ENCODE measurements around the gene PCSK5.

PCSK5 gene

DNA sequence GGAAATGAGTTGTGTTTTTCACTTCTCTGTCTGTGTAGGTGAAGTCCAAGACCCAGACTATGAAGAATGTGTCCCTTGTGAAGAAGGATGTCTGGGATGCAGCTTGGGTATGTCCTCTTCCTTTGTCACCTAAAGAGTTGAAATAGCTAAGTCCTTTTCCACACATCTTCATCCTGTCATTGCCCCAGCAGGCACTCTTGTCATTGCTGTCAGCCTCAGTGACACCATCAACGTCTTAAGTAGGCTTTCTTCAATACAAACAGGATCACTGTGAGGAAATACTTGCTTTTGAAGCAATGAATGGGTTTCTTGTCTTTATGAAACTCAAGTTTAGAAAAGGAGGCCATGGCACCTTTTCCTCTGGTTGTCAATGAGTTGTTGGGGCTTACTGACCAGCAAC is 350.1 kb downstream of the PCSK5 start:
- TF ChIP-seq ZNF274 (IDR thresholded peaks at IDR 0.05; ENCODE audit: low read depth, low read length) = no peak
- H3K4me3 ChIP-seq (ENCODE audit: low read length) = no peak overlapping the region

DNA sequence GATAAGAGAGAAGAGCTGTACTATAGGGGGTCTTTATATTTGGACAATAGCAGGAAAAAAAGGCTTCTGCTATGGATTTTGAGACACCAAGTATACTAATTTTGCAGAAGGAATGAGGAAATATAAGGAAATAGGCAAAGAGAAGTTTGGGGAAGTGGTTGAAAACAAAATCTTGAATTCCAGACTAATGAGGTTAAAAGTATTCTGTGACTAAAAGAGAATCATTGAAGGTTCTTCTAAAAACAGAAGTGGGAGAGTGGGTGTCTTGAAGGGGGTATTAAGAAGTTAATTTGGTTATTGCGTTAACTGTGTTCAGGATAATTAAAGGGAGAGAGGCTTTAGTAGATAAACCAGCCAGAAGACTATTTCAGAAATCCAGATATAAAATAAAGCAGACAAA is 355.0 kb downstream of the PCSK5 start:
- no peak overlapping the region for H3K4me3 ChIP-seq (ENCODE audit: low read length)

GRCh38 chr9:76246680-76247079 is 356.2 kb downstream of the PCSK5 start:
- no peak overlapping the region for H3K4me3 ChIP-seq (ENCODE audit: low read length)
- no peak for TF ChIP-seq ZNF274 (IDR thresholded peaks at IDR 0.05; ENCODE audit: low read depth, low read length)

More for the DNA sequence above, 355.0 kb downstream of the PCSK5 start:
- no peak for TF ChIP-seq ZNF274 (IDR thresholded peaks at IDR 0.05; ENCODE audit: low read depth, low read length)

GRCh38 chr9:76247426-76247825 is 357.0 kb downstream of the PCSK5 start:
- no peak for TF ChIP-seq ZNF274 (IDR thresholded peaks at IDR 0.05; ENCODE audit: low read depth, low read length)
- H3K4me3 ChIP-seq (ENCODE audit: low read length) = no peak overlapping the region

- no peak for TF ChIP-seq ZNF274 (IDR thresholded peaks at IDR 0.05; ENCODE audit: low read depth, low read length)
- H3K4me3 ChIP-seq (ENCODE audit: low read length) = no peak overlapping the region
These were observed 358.8 kb downstream of the PCSK5 start for GRCh38 chr9:76249309-76249708.

GRCh38 chr9:76255781-76256455 is 365.4 kb downstream of the PCSK5 start:
- no peak for TF ChIP-seq ZNF274 (IDR thresholded peaks at IDR 0.05; ENCODE audit: low read depth, low read length)
- no peak overlapping the region for H3K4me3 ChIP-seq (ENCODE audit: low read length)

- no peak for TF ChIP-seq ZNF274 (IDR thresholded peaks at IDR 0.05; ENCODE audit: low read depth, low read length)
- H3K4me3 ChIP-seq (ENCODE audit: low read length) = no peak overlapping the region
These were observed 366.8 kb downstream of the PCSK5 start for GRCh38 chr9:76257311-76257710.

GRCh38 chr9:76266649-76267283 is 376.3 kb downstream of the PCSK5 start:
- no peak for TF ChIP-seq ZNF274 (IDR thresholded peaks at IDR 0.05; ENCODE audit: low read depth, low read length)
- H3K4me3 ChIP-seq (ENCODE audit: low read length) = no peak overlapping the region

DNA sequence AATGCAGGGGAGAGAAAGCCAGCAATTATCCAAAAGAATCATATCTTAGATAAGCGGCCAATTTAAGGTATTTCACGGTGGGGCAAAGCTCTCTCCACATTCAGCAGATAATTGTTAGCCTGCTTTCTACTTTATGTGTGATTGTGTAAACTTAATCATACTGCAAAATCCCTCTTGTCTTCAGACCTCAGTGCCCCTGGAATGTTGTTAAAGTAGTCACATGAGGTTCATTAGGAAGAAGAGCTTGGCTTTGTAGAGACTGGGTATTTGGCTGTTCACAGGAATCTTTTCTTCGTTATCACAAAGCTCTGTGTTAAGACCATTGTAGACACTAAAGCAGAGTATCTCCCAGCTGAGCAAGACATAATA is 376.8 kb downstream of the PCSK5 start:
- no peak overlapping the region for H3K4me3 ChIP-seq (ENCODE audit: low read length)
- no peak for TF ChIP-seq ZNF274 (IDR thresholded peaks at IDR 0.05; ENCODE audit: low read depth, low read length)

DNA sequence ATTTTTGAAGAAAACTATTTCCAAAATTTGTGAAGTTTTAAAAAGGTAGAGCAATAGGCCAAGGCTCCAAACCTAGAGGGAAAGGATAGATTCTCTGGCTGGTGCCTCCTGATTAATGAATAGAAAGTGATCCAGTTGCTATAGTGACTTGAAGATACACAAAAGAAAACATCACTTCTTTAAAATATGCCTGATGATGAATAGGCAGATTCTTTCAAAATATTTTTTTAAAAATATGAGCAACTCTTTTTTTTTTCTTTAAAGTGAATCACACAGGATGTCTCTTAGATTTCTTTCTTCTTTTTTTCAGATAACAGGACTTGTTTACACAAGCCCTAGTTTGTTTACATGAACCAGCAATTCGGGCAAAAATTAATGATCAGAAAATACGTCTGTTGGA is 379.3 kb downstream of the PCSK5 start:
- no peak for TF ChIP-seq ZNF274 (IDR thresholded peaks at IDR 0.05; ENCODE audit: low read depth, low read length)
- no peak overlapping the region for H3K4me3 ChIP-seq (ENCODE audit: low read length)

GRCh38 chr9:76271755-76272154 is 381.3 kb downstream of the PCSK5 start:
- H3K4me3 ChIP-seq (ENCODE audit: low read length) = no peak overlapping the region
- no peak for TF ChIP-seq ZNF274 (IDR thresholded peaks at IDR 0.05; ENCODE audit: low read depth, low read length)

DNA sequence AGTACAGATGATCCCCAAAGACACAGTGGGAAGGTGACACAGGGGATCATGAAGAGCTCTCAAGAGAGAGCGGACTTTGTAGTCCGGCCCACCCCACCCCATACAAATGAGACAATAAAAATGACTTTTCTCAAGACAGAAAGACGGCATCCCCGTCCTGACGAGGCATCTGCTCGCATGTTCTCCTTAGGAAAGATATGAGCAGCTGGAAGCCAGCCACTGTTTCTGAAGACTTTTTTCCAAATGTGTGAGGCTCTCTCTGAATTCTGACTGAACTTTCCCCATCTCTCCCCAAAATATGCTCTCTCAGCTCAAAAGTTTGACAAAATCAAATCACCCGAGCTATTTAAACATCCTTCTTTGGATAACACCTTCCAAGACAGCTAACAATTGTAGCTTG is 398.6 kb downstream of the PCSK5 start:
- no peak overlapping the region for H3K4me3 ChIP-seq (ENCODE audit: low read length)
- no peak for TF ChIP-seq ZNF274 (IDR thresholded peaks at IDR 0.05; ENCODE audit: low read depth, low read length)

GRCh38 chr9:76289703-76290102 is 399.2 kb downstream of the PCSK5 start:
- H3K4me3 ChIP-seq (ENCODE audit: low read length) = no peak overlapping the region
- no peak for TF ChIP-seq ZNF274 (IDR thresholded peaks at IDR 0.05; ENCODE audit: low read depth, low read length)

GRCh38 chr9:76290555-76290954 is 400.1 kb downstream of the PCSK5 start:
- H3K4me3 ChIP-seq (ENCODE audit: low read length) = no peak overlapping the region
- no peak for TF ChIP-seq ZNF274 (IDR thresholded peaks at IDR 0.05; ENCODE audit: low read depth, low read length)

DNA sequence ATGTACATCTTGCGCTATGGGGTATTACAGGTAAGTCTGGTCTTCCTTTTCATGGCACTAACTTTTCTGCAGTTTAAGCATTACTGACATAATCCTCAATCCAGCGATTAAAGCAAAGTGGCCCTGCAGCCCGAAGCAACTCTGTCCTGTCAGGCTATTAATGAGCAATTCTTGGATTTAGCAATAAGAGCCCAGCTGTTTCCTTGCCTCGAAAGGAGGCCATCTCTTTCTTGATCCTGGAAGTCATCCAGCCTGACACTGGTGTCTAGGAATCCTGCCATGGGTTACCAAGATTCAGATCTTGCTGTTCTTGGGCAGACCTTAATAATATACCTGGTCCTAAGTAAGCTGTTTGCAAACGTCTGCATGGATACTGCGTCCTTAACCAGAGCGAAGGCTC is 401.8 kb downstream of the PCSK5 start:
- TF ChIP-seq ZNF274 (IDR thresholded peaks at IDR 0.05; ENCODE audit: low read depth, low read length) = no peak
- no peak overlapping the region for H3K4me3 ChIP-seq (ENCODE audit: low read length)

DNA sequence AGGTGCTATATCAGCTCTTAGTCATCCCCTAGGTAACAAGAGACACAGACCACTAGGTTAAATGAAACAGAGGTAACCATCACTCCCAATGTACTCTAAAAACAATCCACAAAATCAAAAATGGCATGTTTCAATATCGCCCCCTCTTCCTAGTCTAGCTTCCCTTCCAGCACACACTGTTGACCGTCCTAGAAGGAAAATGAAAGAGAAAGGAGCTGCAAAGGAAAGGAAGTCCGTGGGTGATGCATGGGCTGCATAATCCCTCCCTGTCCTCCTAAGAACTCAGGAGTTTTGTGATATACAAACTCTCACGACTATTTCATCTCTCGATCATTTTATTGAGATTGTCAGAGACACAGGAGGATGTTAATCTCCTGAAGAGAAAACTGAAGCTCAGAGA is 402.2 kb downstream of the PCSK5 start:
- TF ChIP-seq ZNF274 (IDR thresholded peaks at IDR 0.05; ENCODE audit: low read depth, low read length) = no peak
- H3K4me3 ChIP-seq (ENCODE audit: low read length) = no peak overlapping the region
